ENCODE results near the gene SLC25A23.

Gene SLC25A23

GRCh38 chr19:6425732-6426620, 33.6 kb downstream of the SLC25A23 start:
- in situ Hi-C loops (cut with HindIII; ENCODE audit: low sequenced_read_pairs), result no loop called here

- in situ Hi-C loops (cut with HindIII; ENCODE audit: low sequenced_read_pairs), result no loop called here
Measured at GRCh38 chr19:6424939-6425731, 34.5 kb downstream of the SLC25A23 start.

GRCh38 chr19:6424195-6424938, 35.2 kb downstream of the SLC25A23 start, which contains the start of gene KHSRP:
KHSRP (minus strand) TSS chr19:6424811; CDS start chr19:6424701, 110 bp downstream.
- in situ Hi-C loops (cut with HindIII; ENCODE audit: low sequenced_read_pairs), result no loop called here

- in situ Hi-C loops (cut with HindIII; ENCODE audit: low sequenced_read_pairs), result no loop called here
Measured at GRCh38 chr19:6423499-6424194, 35.9 kb downstream of the SLC25A23 start.

GRCh38 chr19:6421075-6422014, 38.2 kb downstream of the SLC25A23 start:
- in situ Hi-C loops (cut with HindIII; ENCODE audit: low sequenced_read_pairs), result no loop called here

- in situ Hi-C loops (cut with HindIII; ENCODE audit: low sequenced_read_pairs), result no loop called here
Measured at GRCh38 chr19:6418562-6418932, 41.0 kb downstream of the SLC25A23 start.

- in situ Hi-C loops (cut with HindIII; ENCODE audit: low sequenced_read_pairs), result no loop called here
Measured at GRCh38 chr19:6417713-6418561, 41.7 kb downstream of the SLC25A23 start.

GRCh38 chr19:6416658-6417405, 42.8 kb downstream of the SLC25A23 start:
- in situ Hi-C loops (cut with HindIII; ENCODE audit: low sequenced_read_pairs), result no loop called here

- in situ Hi-C loops (cut with HindIII; ENCODE audit: low sequenced_read_pairs), result no loop called here
Measured at GRCh38 chr19:6415591-6416190, 43.9 kb downstream of the SLC25A23 start.

- in situ Hi-C loops (cut with HindIII; ENCODE audit: low sequenced_read_pairs), result no loop called here
Measured at GRCh38 chr19:6414793-6415590, 44.6 kb downstream of the SLC25A23 start.

GRCh38 chr19:6413721-6414643, 45.6 kb downstream of the SLC25A23 start:
- in situ Hi-C loops (cut with HindIII; ENCODE audit: low sequenced_read_pairs), result no loop called here

- in situ Hi-C loops (cut with HindIII; ENCODE audit: low sequenced_read_pairs), result no loop called here
Measured at GRCh38 chr19:6413291-6413690, 46.3 kb downstream of the SLC25A23 start.

- in situ Hi-C loops (cut with HindIII; ENCODE audit: low sequenced_read_pairs), result no loop called here
Measured at GRCh38 chr19:6412447-6413091, 47.0 kb downstream of the SLC25A23 start.

- in situ Hi-C loops (cut with HindIII; ENCODE audit: low sequenced_read_pairs), result no loop called here
Measured at GRCh38 chr19:6412061-6412446, 47.5 kb downstream of the SLC25A23 start.

GRCh38 chr19:6409346-6409745, 50.2 kb downstream of the SLC25A23 start:
- in situ Hi-C loops (cut with HindIII; ENCODE audit: low sequenced_read_pairs), result no loop called here

Measured in DLD1 (cell line).